Renal cortex interstitium (tissue), 15 donors: ENCODE results near the gene TRIM64. TPM values are rescaled to one million over a fixed set of nuclear protein-coding genes. Genes with fewer than 3 reads are reported as not detected.
"Not testable (repeated sequence)": the region's sequence is repeated elsewhere in the genome, so short reads cannot be mapped to it uniquely, and the experiment has no call there.

Source experiments
- DNase-seq, 11 donors: peaks; one replicate each; pipeline ENCODE4 v3.0.0-alpha.2; 2013; ENCODE audit warnings: low read depth in 9 of 11, low spot score in 4 of 11; ENCODE audit errors: extremely low read depth in 1 of 11
- long read RNA-seq, 16 experiments: transcript quantifications; one replicate each; lab custom pipeline, GENCODE V29; 2026
- polyA plus RNA-seq, 3 donors: library from polyadenylated mRNA; unstranded; fragments of 120-200 nt; gene quantifications; one replicate each; pipeline ENCODE4 v1.2.1, GENCODE V29; 2013; ENCODE audit not compliant: insufficient read length in 3 of 3

The TRIM64 gene, protein sequence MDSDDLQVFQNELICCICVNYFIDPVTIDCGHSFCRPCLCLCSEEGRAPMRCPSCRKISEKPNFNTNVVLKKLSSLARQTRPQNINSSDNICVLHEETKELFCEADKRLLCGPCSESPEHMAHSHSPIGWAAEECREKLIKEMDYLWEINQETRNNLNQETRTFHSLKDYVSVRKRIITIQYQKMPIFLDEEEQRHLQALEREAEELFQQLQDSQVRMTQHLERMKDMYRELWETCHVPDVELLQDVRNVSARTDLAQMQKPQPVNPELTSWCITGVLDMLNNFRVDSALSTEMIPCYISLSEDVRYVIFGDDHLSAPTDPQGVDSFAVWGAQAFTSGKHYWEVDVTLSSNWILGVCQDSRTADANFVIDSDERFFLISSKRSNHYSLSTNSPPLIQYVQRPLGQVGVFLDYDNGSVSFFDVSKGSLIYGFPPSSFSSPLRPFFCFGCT
- not detected for polyA plus RNA-seq
- long read RNA-seq, donor 1 = 0 reads
- long read RNA-seq, donor 2 = 0 reads
- long read RNA-seq, donor 3 = 0 reads
- long read RNA-seq, donor 4 = 0 reads
- long read RNA-seq, donor 5 = 0 reads
- long read RNA-seq, donor 6 = 0 reads
- long read RNA-seq, donor 7 = 0 reads
- long read RNA-seq, donor 8 = 0 reads
- long read RNA-seq, donor 9 = 0 reads
- long read RNA-seq, donor 10 = 0 reads
- long read RNA-seq, donor 11 = 0 reads
- long read RNA-seq, donor 12 = 0 reads
- long read RNA-seq, donor 13 = 0 reads
- long read RNA-seq, donor 14 = 0 reads
- long read RNA-seq, donor 15 = 0 reads
- long read RNA-seq, donor 16 = 0 reads

DNA sequence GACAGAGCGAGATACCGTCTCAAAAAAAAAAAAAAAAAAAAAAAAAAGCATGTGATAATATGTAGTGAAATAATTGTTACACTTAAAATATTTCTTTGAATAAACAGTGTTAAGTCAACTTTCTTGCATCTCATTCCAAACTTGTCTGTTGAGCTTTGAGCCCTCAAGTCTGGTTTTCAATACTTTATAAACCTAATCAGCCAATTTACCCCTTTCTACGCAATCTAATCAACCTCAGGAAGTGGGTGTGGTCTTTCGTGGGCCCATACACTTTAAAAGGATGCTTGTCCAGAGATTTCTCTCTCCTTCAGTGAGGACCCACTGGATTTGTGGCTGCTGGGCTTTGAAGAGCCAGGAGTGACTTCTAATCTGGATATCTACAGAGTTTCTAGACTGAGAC is at the start of gene TRIM64:
Gene TRIM64, plus strand, starts transcription at position 301 of the 400 bp plus-strand sequence. CDS start 2,467 bp downstream, outside the sequence.
- not testable (repeated sequence) for DNase-seq

DNA sequence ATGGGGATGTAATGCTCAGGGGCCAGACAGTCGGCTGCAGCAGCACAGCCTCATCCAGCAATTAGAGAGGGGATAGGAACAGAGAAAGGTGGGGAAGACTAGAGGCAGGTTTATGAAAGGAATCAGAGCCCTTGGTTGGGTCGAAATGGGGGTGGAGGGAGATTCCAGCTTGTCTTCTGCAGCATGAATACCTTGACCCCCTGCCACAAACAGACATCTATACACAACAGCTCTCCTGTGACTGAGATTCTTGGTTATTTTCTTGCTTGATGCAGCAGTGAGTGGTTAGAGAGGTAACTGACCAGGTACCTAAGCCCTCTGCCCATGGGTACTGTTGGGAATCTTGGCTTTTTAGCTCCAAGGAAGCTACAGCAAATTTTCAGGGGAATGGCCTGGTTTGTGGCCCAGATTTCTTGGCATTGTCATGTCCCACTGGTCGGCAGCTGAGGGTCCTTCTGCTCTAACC is 43.6 kb upstream of the TRIM64 start, which contains the start of gene TRIM49D1:
Gene TRIM49D1, minus strand, starts transcription at position 51 of the 466 bp plus-strand sequence. CDS start 4,535 bp downstream, outside the sequence.
- no peak for DNase-seq

DNA sequence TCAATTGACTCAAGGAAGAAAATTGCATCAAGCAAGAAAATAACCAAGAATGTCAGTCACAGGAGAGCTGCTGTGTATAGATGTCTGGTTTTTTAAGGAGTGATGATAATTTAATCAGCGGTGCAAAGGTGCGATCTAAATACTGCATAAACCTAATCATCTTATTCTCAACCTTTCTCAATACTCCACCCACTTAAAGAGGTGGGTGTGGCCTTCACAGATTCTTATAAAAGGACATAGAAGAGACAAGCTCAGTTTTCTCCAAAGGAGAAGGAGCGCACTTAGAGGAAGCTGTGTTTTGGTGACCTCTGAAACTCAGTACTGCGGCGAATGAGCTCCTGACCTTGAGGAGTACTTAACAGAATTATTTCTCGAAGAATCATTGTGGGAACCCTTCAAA is 42.1 kb upstream of the TRIM64 start, which contains the start of gene TRIM49D2:
Gene TRIM49D2, plus strand, starts transcription at position 301 of the 400 bp plus-strand sequence. CDS start 2,698 bp downstream, outside the sequence.
- not testable (repeated sequence) for DNase-seq

DNA sequence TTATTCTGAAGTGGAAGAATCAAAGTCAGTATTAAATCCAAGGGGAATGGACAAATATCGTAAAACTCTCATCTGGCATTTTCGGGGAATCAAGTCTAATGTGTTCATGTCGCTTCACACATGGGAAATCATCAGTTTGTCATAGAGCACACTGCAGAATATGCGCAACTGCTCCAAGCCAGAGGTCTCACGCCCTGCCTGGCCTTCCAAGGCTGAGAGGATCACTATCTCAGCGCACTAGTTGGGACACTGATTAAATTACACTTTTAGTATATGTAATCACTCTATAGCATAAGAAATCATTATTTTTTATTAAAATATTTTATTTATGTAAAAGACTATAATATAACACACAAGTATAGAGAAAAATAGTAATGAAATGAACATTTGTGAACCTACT is 5.0 kb upstream of the TRIM64 start:
- DNase-seq = not testable (repeated sequence)

Other genes with a start within 250 kb of the TRIM64 start
- gene TRIM49, start 157.5 kb upstream of the TRIM64 start, polyA plus RNA-seq = not detected
- gene TRIM64B, start 87.5 kb upstream of the TRIM64 start, polyA plus RNA-seq = not detected
- gene TRIM49D1, start 43.8 kb upstream of the TRIM64 start, polyA plus RNA-seq = not detected
- gene TRIM49D2, start 42.0 kb upstream of the TRIM64 start, polyA plus RNA-seq = not detected
- not detected for gene TRIM49C, start 65.1 kb downstream of the TRIM64 start, polyA plus RNA-seq
- not detected for gene UBTFL1, start 119.9 kb downstream of the TRIM64 start, polyA plus RNA-seq
- gene NAALAD2, start 168.6 kb downstream of the TRIM64 start, polyA plus RNA-seq = 10 to 100 TPM; 16.8 to 34.8 (median 23.8) TPM